Parathyroid adenoma (tissue), 2 donors: ENCODE data around the gene XYLT2.

Experiments used
- H2AFZ ChIP-seq: fragments of 300-600 bp; sonication (generic); one replicate; pipeline ENCODE4 v1.7.0; 2017; ENCODE audit warnings: antibody characterized with exemption, mild to moderate bottlenecking
- H3K27ac ChIP-seq: fragments of 300-600 bp; sonication (generic); one replicate; pipeline ENCODE4 v1.7.0; 2017
- H3K27me3 ChIP-seq: fragments of 300-600 bp; sonication (generic); one replicate; pipeline ENCODE4 v1.7.0; 2017; ENCODE audit warnings: low read length; ENCODE audit not compliant: control insufficient read depth, insufficient read depth
- H3K36me3 ChIP-seq: fragments of 300-600 bp; sonication (generic); one replicate; pipeline ENCODE4 v1.7.0; 2017; ENCODE audit warnings: low read length; ENCODE audit not compliant: control insufficient read depth, insufficient read depth
- H3K4me1 ChIP-seq: fragments of 300-600 bp; sonication (generic); one replicate; pipeline ENCODE4 v1.7.0; 2017; ENCODE audit warnings: control low read depth
- H3K4me2 ChIP-seq: fragments of 300-600 bp; sonication (generic); one replicate; pipeline ENCODE4 v1.7.0; 2017; ENCODE audit warnings: low read length
- H3K4me3 ChIP-seq: fragments of 300-600 bp; sonication (generic); one replicate; pipeline ENCODE4 v1.7.0; 2017; ENCODE audit warnings: low read depth, low read length
- H3K79me2 ChIP-seq: fragments of 300-600 bp; sonication (generic); one replicate; pipeline ENCODE4 v1.7.0; 2017; ENCODE audit warnings: control low read depth
- H3K9ac ChIP-seq: fragments of 300-600 bp; sonication (generic); one replicate; pipeline ENCODE4 v1.7.0; 2017; ENCODE audit warnings: mild to moderate bottlenecking
- H3K9me3 ChIP-seq: fragments of 300-600 bp; sonication (generic); one replicate; pipeline ENCODE4 v1.7.0; 2017; ENCODE audit warnings: low read length; ENCODE audit not compliant: control insufficient read depth
- CTCF ChIP-seq: fragments of 300-600 bp; sonication (generic); IDR thresholded peaks from one replicate; pipeline ENCODE4 v1.7.0; 2017; ENCODE audit warnings: antibody characterized with exemption, mild to moderate bottlenecking
- donor health status: primary hyperparathyroidism.

XYLT2 gene

GRCh38 chr17:50301891-50302584 is 43.9 kb upstream of the XYLT2 start:
- no peak overlapping the region for H3K9ac ChIP-seq
- TF ChIP-seq CTCF = no peak
- no peak overlapping the region for H3K27ac ChIP-seq
- H3K36me3 ChIP-seq = no peaks in the 10 kb centered on the region
- no peak overlapping the region for H3K4me3 ChIP-seq
- H2AFZ ChIP-seq = no peak overlapping the region
- no peaks in the 10 kb centered on the region for H3K79me2 ChIP-seq
- H3K4me1 ChIP-seq = no peaks in the 10 kb centered on the region
- no peak overlapping the region for H3K4me2 ChIP-seq
- no peaks in the 10 kb centered on the region for H3K27me3 ChIP-seq
- H3K9me3 ChIP-seq = no peaks in the 10 kb centered on the region

GRCh38 chr17:50303051-50303450 is 42.9 kb upstream of the XYLT2 start:
- TF ChIP-seq CTCF = no peak

GRCh38 chr17:50303596-50303995 is 42.3 kb upstream of the XYLT2 start:
- H3K79me2 ChIP-seq = no peaks in the 10 kb centered on the region
- no peaks in the 10 kb centered on the region for H3K9me3 ChIP-seq
- H3K27me3 ChIP-seq = no peaks in the 10 kb centered on the region
- H3K36me3 ChIP-seq = no peaks in the 10 kb centered on the region
- H3K27ac ChIP-seq = no peak overlapping the region
- H3K4me1 ChIP-seq = no peaks in the 10 kb centered on the region
- no peak overlapping the region for H3K4me2 ChIP-seq
- no peak overlapping the region for H2AFZ ChIP-seq
- H3K9ac ChIP-seq = no peak overlapping the region
- no peak overlapping the region for H3K4me3 ChIP-seq
- no peak for TF ChIP-seq CTCF

More at GRCh38 chr17:50303051-50303450, 42.9 kb upstream of the XYLT2 start:
- H3K9ac ChIP-seq = no peak overlapping the region
- no peak overlapping the region for H3K27ac ChIP-seq
- no peaks in the 10 kb centered on the region for H3K79me2 ChIP-seq
- no peak overlapping the region for H3K4me3 ChIP-seq
- H3K27me3 ChIP-seq = no peaks in the 10 kb centered on the region
- H3K36me3 ChIP-seq = no peaks in the 10 kb centered on the region
- no peak overlapping the region for H2AFZ ChIP-seq
- H3K4me1 ChIP-seq = no peaks in the 10 kb centered on the region
- H3K9me3 ChIP-seq = no peaks in the 10 kb centered on the region
- H3K4me2 ChIP-seq = no peak overlapping the region

- no peaks in the 10 kb centered on the region for H3K9me3 ChIP-seq
Observed at GRCh38 chr17:50304781-50305404, 41.0 kb upstream of the XYLT2 start.

More at GRCh38 chr17:50304781-50305404, 41.0 kb upstream of the XYLT2 start:
- Histone ChIP-seq H3K27ac (no peak overlapping the region), H3K36me3 (no peaks in the 10 kb centered on the region), H2AFZ (no peak overlapping the region), H3K4me2 (no peak overlapping the region), H3K27me3 (no peaks in the 10 kb centered on the region), H3K79me2 (no peaks in the 10 kb centered on the region), H3K4me3 (no peak overlapping the region), H3K9ac (no peak overlapping the region), H3K4me1 (no peaks in the 10 kb centered on the region)
- TF ChIP-seq CTCF = no peak
